ENCODE results near the gene TNFRSF6B.

Gene TNFRSF6B

DNA sequence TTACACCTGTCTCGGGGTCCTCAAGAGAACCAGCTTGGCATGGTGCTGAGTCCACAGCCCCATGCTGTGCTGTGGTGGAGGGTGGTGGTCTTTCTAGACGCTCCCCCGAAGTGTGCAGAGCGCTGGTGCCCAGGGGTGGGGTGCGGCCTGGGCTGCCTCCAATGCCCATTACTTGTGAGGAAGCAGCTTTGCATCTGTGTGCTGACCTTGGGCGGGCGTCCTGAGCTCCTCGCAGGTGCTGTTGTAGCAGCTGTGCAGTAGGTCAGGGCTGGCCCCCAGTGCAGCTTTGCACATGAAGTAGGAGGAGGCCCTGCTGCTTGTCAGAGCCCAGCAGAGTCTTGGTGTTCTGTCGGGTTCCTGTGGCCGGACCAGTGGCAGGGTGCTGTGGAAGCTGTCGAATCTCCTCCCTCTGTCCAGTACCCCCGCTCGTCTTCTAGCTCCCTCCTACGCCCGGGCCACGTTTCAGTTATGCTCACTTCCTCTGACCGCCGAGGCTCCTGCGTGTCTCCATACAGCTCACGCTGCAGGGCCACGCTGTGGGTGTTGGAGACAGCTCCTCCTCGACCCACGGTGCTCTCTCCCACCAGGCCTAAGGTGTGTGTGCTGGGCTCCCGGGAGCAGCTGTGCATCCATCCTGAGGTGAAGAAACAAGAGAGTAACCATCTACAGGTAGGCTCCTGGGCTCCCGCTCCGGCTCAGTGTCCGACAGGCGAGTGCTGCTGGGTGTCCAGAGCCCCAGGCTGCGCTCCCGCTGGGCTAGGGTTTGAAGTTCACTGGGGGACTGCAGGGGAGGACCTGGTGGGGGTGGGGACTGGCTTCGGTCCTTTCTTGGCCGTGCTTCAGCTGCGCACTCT is 34.3 kb upstream of the TNFRSF6B start:
- TF ChIP-seq, protein P1, sequence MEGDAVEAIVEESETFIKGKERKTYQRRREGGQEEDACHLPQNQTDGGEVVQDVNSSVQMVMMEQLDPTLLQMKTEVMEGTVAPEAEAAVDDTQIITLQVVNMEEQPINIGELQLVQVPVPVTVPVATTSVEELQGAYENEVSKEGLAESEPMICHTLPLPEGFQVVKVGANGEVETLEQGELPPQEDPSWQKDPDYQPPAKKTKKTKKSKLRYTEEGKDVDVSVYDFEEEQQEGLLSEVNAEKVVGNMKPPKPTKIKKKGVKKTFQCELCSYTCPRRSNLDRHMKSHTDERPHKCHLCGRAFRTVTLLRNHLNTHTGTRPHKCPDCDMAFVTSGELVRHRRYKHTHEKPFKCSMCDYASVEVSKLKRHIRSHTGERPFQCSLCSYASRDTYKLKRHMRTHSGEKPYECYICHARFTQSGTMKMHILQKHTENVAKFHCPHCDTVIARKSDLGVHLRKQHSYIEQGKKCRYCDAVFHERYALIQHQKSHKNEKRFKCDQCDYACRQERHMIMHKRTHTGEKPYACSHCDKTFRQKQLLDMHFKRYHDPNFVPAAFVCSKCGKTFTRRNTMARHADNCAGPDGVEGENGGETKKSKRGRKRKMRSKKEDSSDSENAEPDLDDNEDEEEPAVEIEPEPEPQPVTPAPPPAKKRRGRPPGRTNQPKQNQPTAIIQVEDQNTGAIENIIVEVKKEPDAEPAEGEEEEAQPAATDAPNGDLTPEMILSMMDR (IDR thresholded peaks at IDR 0.05; ENCODE audit: low read depth, low read length, missing control alignments), result no peak

DNA sequence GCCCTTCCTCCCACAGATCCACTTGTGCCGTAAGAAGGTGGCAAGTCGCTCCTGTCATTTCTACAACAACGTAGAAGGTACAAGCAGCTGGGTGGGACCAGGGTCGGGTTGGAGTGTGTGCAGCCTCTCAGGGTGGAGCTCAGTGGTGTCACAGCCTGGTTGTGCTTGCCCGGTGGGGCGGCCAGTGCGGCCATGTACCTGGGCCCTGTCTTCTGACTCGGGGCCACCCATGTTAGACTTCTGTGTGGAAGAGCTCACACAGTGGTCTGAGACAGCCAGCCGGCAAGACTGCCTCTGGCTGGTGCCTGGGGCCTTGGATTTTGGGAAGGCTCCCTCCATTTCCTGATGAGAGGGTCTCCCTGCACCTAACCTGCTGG is 33.7 kb upstream of the TNFRSF6B start:
- TF ChIP-seq, protein P1 (IDR thresholded peaks at IDR 0.05; ENCODE audit: low read depth, low read length, missing control alignments), result no peak
- in situ Hi-C loops (cut with HindIII; ENCODE audit: low pct_ligation_motif_present, low sequenced_read_pairs), result no loop called here
- Histone ChIP-seq H3K36me3 (replicated peaks) (peaks cover 22% of the 10 kb centered on the region), H3K27ac (no peak overlapping the region), H3K27me3 (replicated peaks) (no peaks in the 10 kb centered on the region), H3K4me3 (ENCODE audit: low read depth, low read length) (no peak overlapping the region)
- DNase-seq, result no peak

More for the DNA sequence above, 34.3 kb upstream of the TNFRSF6B start:
- no peaks in the 10 kb centered on the region for H3K27me3 ChIP-seq (replicated peaks)
- DNase-seq, result no peak
- peaks cover 17% of the 10 kb centered on the region for H3K36me3 ChIP-seq (replicated peaks)
- H3K4me3 ChIP-seq (ENCODE audit: low read depth, low read length), result no peak overlapping the region
- in situ Hi-C loops (cut with HindIII; ENCODE audit: low pct_ligation_motif_present, low sequenced_read_pairs), result no loop called here
- no peak overlapping the region for H3K27ac ChIP-seq

DNA sequence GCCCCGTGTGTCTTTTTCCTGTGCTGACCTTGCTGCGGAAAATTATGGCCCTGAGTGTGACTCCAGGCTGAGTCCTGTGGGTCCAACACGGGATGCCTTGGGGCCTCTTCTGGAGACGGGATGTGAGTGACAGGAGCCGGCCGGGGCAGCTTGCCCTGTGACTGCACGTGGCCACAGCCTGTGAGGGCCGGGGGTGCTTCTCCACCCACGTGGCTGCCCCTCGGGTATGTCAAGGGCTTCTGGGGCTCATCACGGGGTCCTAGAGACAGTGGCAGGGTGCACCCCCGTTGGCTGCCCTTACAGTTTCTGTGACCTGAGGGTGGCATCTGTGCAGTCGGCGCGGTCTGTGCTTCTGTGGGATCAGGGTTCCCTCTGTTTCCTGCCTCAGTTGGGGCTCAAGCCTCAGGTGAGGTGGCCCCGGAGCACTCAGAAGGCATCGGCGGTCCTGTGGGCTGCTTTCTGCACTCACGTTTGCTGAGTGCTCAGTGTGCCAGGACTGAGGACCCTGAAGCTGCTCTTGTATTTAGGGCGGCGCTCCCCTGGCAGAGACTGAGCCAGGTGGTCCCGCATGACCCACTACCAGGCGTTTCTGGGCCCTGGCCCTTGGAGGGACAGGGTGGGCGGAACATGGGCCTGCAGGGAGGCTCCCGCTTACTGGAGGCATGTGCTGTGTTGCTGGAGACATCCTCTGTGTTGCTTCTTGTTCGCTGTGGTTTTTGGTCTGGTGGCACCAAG is 33.0 kb upstream of the TNFRSF6B start:
- peaks cover 26% of the 10 kb centered on the region for H3K36me3 ChIP-seq (replicated peaks)
- in situ Hi-C loops (cut with HindIII; ENCODE audit: low pct_ligation_motif_present, low sequenced_read_pairs), result no loop called here

DNA sequence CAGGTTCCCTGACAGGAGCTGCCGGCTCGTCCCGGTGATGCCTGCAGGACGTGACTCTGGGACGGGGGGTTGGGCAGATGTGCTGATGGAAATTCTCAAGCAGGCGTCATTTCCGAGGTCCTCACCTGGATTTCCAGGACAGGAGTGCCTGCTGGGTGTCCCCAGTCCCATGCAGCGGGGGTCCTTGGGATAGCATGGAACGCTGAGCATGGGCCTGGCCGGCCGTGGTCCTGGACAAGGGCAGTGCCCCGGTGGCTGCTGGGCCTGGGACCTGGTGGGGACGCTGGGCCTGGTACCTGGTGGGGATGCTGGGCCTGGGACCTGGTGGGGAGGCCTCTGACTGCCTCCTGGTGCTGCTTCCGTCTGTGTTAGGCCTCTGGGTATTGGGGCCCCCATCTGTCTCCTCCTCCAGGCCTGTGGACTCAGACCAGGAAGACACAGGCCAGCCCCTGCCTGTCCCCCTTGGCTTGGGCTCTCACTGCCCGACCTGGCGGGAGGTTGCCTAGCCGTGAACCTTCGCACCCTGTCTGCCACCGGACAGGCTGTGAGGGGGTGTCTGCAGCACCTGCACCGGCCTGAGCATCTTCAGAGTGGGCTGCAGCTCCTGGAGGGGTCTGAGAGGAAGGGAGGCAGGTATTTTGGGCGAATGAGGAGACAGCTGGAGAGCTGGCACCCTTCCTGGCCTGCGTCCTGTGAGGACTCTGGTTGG is 32.2 kb upstream of the TNFRSF6B start:
- Histone ChIP-seq H3K27ac (no peak overlapping the region), H3K4me3 (ENCODE audit: low read depth, low read length) (no peak overlapping the region), H3K27me3 (replicated peaks) (no peaks in the 10 kb centered on the region), H3K36me3 (replicated peaks) (peaks cover 30% of the 10 kb centered on the region)
- in situ Hi-C loops (cut with HindIII; ENCODE audit: low pct_ligation_motif_present, low sequenced_read_pairs), result no loop called here
- no peak for DNase-seq
- TF ChIP-seq, protein P1 (IDR thresholded peaks at IDR 0.05; ENCODE audit: low read depth, low read length, missing control alignments), result no peak

More for the DNA sequence above, 33.0 kb upstream of the TNFRSF6B start:
- H3K27ac ChIP-seq, result no peak overlapping the region
- TF ChIP-seq, protein P1 (IDR thresholded peaks at IDR 0.05; ENCODE audit: low read depth, low read length, missing control alignments), result no peak
- no peaks in the 10 kb centered on the region for H3K27me3 ChIP-seq (replicated peaks)
- DNase-seq, result no peak
- H3K4me3 ChIP-seq (ENCODE audit: low read depth, low read length), result no peak overlapping the region

DNA sequence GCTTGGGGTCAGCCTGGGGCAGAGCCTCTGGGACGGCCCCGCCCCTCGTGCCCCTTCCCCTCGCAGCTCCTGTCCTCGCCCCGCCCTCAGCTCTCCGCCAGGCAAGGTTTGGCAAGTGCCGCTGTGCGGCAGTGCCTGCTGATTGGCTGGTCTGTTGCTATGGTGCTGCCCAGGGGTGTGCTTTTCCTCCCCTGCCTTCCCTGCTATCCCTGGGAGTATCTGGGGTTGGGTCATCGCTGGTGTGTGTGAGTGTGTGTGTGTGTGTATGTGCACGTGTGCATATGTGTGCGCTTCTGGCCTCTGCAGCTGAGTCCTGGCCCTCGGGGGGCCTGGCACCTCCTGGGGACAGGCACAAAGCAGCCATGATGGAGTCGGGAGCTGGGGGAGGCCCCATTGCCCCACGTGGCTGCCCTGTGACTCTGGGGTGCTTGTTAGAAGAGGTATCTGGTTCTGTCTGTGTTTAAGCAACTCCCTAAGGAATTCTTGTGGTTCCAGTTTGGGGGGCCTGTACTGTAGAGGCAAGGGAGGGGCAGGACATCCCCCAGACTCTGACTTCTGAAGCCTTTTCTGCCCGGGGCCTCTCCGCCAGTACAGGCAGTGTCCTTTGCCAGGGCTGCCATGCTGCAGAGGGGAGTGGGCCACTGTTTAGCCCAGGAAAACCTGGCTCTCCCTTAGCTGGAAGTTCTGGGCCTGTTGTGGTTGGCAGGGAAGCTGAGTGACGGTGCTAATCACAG is 31.4 kb upstream of the TNFRSF6B start:
- Histone ChIP-seq H3K4me3 (ENCODE audit: low read depth, low read length) (no peak overlapping the region), H3K27ac (no peak overlapping the region), H3K36me3 (replicated peaks) (peaks cover 30% of the 10 kb centered on the region), H3K27me3 (replicated peaks) (no peaks in the 10 kb centered on the region)
- TF ChIP-seq, protein P1 (IDR thresholded peaks at IDR 0.05; ENCODE audit: low read depth, low read length, missing control alignments), result no peak
- in situ Hi-C loops (cut with HindIII; ENCODE audit: low pct_ligation_motif_present, low sequenced_read_pairs), result no loop called here
- no peak for DNase-seq
